SU-DHL-6 (cell line): ENCODE data around the gene MARCHF4.

ENCODE experiments used
- H2AFZ ChIP-seq: fragments of 200-600 bp; sonication (generic); 2 replicates; pipeline ENCODE4 v1.6.1; 2014; ENCODE audit warnings: low read depth, mild to moderate bottlenecking, moderate library complexity, mixed read lengths, antibody characterized with exemption, low read length; ENCODE audit not compliant: severe bottlenecking
- H3F3A ChIP-seq: fragments of 200-600 bp; shearing (Covaris generic); 2 replicates; pipeline ENCODE4 v1.6.0; 2016; ENCODE audit warnings: antibody characterized with exemption, mild to moderate bottlenecking; ENCODE audit not compliant: insufficient read depth
- H3K27ac ChIP-seq: fragments of 200-600 bp; sonication (generic); 2 replicates; pipeline ENCODE4 v1.5.1; 2016; ENCODE audit warnings: low read depth, mild to moderate bottlenecking, low read length, moderate library complexity, mixed read lengths
- H3K27me3 ChIP-seq: fragments of 200-600 bp; sonication (generic), shearing (Covaris generic); 2 replicates; pipeline ENCODE4 v1.6.0; 2014; ENCODE audit warnings: mild to moderate bottlenecking, low read length
- H3K36me3 ChIP-seq: fragments of 200-600 bp; sonication (generic); 2 replicates; pipeline ENCODE4 v1.6.1; 2014; ENCODE audit warnings: mild to moderate bottlenecking, low read length, mixed read lengths
- H3K4me2 ChIP-seq: fragments of 300-600, 200-600 bp; shearing (Covaris generic), sonication (generic); 2 replicates; pipeline ENCODE4 v1.6.0; 2014; ENCODE audit warnings: low read length, low read depth, mild to moderate bottlenecking; ENCODE audit not compliant: poor library complexity, severe bottlenecking
- H3K4me3 ChIP-seq: fragments of 200-600 bp; sonication (generic); 2 replicates; pipeline ENCODE4 v1.5.1; 2014; ENCODE audit warnings: antibody characterized with exemption, low read length, mild to moderate bottlenecking, mixed read lengths; ENCODE audit not compliant: insufficient read depth, poor library complexity, severe bottlenecking
- H3K79me2 ChIP-seq: fragments of 200-600 bp; sonication (generic); 2 replicates; pipeline ENCODE4 v1.6.1; 2014; ENCODE audit warnings: mild to moderate bottlenecking, low read length, moderate library complexity; ENCODE audit not compliant: insufficient read depth
- H3K9ac ChIP-seq: fragments of 200-600 bp; sonication (generic); 2 replicates; pipeline ENCODE4 v1.7.0; 2014; ENCODE audit warnings: mild to moderate bottlenecking, low read length
- H3K9me2 ChIP-seq: fragments of 200-600 bp; sonication (generic); replicated peaks from 2 replicates; pipeline ENCODE4 v1.6.1; 2014; ENCODE audit warnings: low read length; ENCODE audit not compliant: insufficient read depth
- H3K9me3 ChIP-seq: fragments of 200-600 bp; sonication (generic); 2 replicates; pipeline ENCODE4 v1.6.1; 2014; ENCODE audit warnings: low read length, mixed read lengths; ENCODE audit not compliant: insufficient read depth
- H4K20me1 ChIP-seq: fragments of 200-600 bp; sonication (generic); 2 replicates; pipeline ENCODE4 v1.6.1; 2014; ENCODE audit warnings: low read depth, mild to moderate bottlenecking, antibody characterized with exemption, low read length, moderate library complexity, mixed read lengths
- CTCF ChIP-seq: fragments of 200-600 bp; sonication (generic); IDR thresholded peaks from one replicate; pipeline ENCODE4 v1.5.1; 2017; ENCODE audit warnings: antibody characterized with exemption, mild to moderate bottlenecking, low read length, moderate library complexity; ENCODE audit not compliant: insufficient read depth, poor library complexity, severe bottlenecking
- EZH2phosphoT487 ChIP-seq: fragments of 200-600 bp; sonication (generic), shearing (Covaris generic); conservative IDR thresholded peaks from 2 replicates; pipeline ENCODE4 v1.6.1; 2018; ENCODE audit warnings: mild to moderate bottlenecking, antibody characterized with exemption, low read length, moderate library complexity, mixed read lengths

The MARCHF4 gene

GRCh38 chr2:216371721-216372702 is at the start of gene MARCHF4:
TSS of gene MARCHF4 (minus strand) at chr2:216372483. CDS start at chr2:216370260, 2,223 bp downstream.
- Histone ChIP-seq H3F3A (no peaks in the 10 kb centered on the region), H3K9me3 (no peaks in the 10 kb centered on the region), H3K36me3 (no peaks in the 10 kb centered on the region), H3K9me2 (no peaks in the 10 kb centered on the region), H3K27ac (no peak within 1 kb of the TSS), H3K27me3 (no peaks in the 10 kb centered on the region), H3K79me2 (no peaks in the 10 kb centered on the region), H4K20me1 (no peaks in the 10 kb centered on the region), H3K9ac (no peak within 1 kb of the TSS), H3K4me3 (no peak within 1 kb of the TSS), H2AFZ (no peak within 1 kb of the TSS), H3K4me2 (no peak within 1 kb of the TSS)
- TF ChIP-seq EZH2phosphoT487 (no peak), CTCF (no peak)

GRCh38 chr2:216420367-216421101 is 48.3 kb upstream of the MARCHF4 start:
- no peaks in the 10 kb centered on the region for H3K27me3 ChIP-seq
- peaks cover 21% of the 10 kb centered on the region for H3K36me3 ChIP-seq
- H3K4me2 ChIP-seq, result no peak overlapping the region

GRCh38 chr2:216418981-216419380 is 46.7 kb upstream of the MARCHF4 start:
- no peak overlapping the region for H3K9ac ChIP-seq
- H4K20me1 ChIP-seq, result no peaks in the 10 kb centered on the region
- H3K27ac ChIP-seq, result no peak overlapping the region
- no peaks in the 10 kb centered on the region for H3K79me2 ChIP-seq
- H3F3A ChIP-seq, result no peaks in the 10 kb centered on the region
- H3K27me3 ChIP-seq, result no peaks in the 10 kb centered on the region
- H2AFZ ChIP-seq, result no peak overlapping the region
- no peak overlapping the region for H3K4me2 ChIP-seq
- no peaks in the 10 kb centered on the region for H3K9me2 ChIP-seq
- H3K4me3 ChIP-seq, result no peak overlapping the region
- no peak for TF ChIP-seq EZH2phosphoT487
- H3K36me3 ChIP-seq, result peaks cover 5% of the 10 kb centered on the region
- H3K9me3 ChIP-seq, result no peaks in the 10 kb centered on the region

More at GRCh38 chr2:216420367-216421101, 48.3 kb upstream of the MARCHF4 start:
- no peaks in the 10 kb centered on the region for H3K9me2 ChIP-seq
- no peaks in the 10 kb centered on the region for H4K20me1 ChIP-seq
- no peak overlapping the region for H3K9ac ChIP-seq
- H3K27ac ChIP-seq, result no peak overlapping the region
- H2AFZ ChIP-seq, result no peak overlapping the region
- H3F3A ChIP-seq, result no peaks in the 10 kb centered on the region
- peaks cover 7% of the 10 kb centered on the region; the same call in 1 of the 2 replicates for H3K9me3 ChIP-seq
- no peaks in the 10 kb centered on the region for H3K79me2 ChIP-seq
- TF ChIP-seq EZH2phosphoT487 (no peak), CTCF (no peak)
- no peak overlapping the region for H3K4me3 ChIP-seq
